Activated T-helper 1 cell treated with anti-CD3 and anti-CD28 coated beads, Interleukin-12 subunit alpha, Interleukin-12 subunit beta, Interleukin-2, Interleukin-4 antibody, amounts not matched to agents 30 ng/mL and 10 ng/mL and 1 ng/mL, durations not matched to agents 14 hours and 24 hours and 36 hours (primary cell): Measurements from ENCODE around the gene KRT40. TPM values are rescaled to one million over a fixed set of nuclear protein-coding genes. Genes with fewer than 3 reads are reported as not detected.

Source experiments
- DNase-seq: peaks from one replicate; pipeline ENCODE4 v3.0.0; 2021; ENCODE audit warnings: low spot score
- H3K27ac Mint-ChIP-seq: one replicate; pipeline ENCODE4 v1.8.0; 2021; ENCODE audit warnings: mild to moderate bottlenecking, mixed read lengths
- H3K27me3 Mint-ChIP-seq: one replicate; pipeline ENCODE4 v1.8.0; 2022; ENCODE audit warnings: mild to moderate bottlenecking, moderate library complexity, mixed read lengths; ENCODE audit not compliant: insufficient read depth
- H3K36me3 Mint-ChIP-seq: one replicate; pipeline ENCODE4 v1.8.0; 2021; ENCODE audit warnings: low read depth, mixed read lengths
- H3K4me1 Mint-ChIP-seq: one replicate; pipeline ENCODE4 v1.8.0; 2021; ENCODE audit warnings: low read depth, mixed read lengths
- H3K4me3 Mint-ChIP-seq: one replicate; pipeline ENCODE4 v1.8.0; 2021; ENCODE audit warnings: mild to moderate bottlenecking, moderate library complexity, mixed read lengths
- H3K9me3 Mint-ChIP-seq: one replicate; pipeline ENCODE4 v1.8.0; 2021; ENCODE audit warnings: mixed read lengths
- intact Hi-C: fragments of 100-400 bp; cut with micrococcal nuclease; formaldehyde crosslinking; loops from one replicate; pipeline ENCODE4 v1.15.1; 2024
- total RNA-seq: library from RNA; stranded (reverse); gene quantifications from 2 replicates; pipeline ENCODE4 v1.2.3, GENCODE V29; 2022

KRT40 gene
- total RNA-seq, 1 donor from 2014 or later: not detected

DNA sequence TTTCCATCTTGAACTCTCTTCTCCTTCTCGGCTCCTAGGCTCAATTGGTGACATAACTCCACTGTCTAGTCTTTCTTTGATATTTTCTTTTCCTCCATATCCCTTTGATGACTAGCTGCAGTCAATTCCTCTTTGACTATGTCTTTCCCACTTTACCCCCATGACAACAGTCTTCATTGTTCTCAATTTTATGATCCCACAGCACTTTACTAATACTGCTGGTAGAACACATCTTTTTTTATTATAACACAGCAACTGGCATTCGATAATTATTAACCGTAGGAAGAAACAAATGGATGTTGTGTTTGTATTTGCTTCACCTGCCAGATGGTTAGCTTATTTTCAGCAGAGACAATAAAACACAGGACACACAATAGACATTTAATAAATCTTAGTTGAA, 8.5 kb upstream of the KRT40 start:
- Mint-ChIP-seq H3K4me3 (no peak overlapping the region), H3K9me3 (no peaks in the 10 kb centered on the region), H3K27me3 (peaks cover 33% of the 10 kb centered on the region), H3K27ac (no peak overlapping the region), H3K36me3 (no peaks in the 10 kb centered on the region), H3K4me1 (no peaks in the 10 kb centered on the region)
- intact Hi-C loops: no loop called here
- no peak for DNase-seq

DNA sequence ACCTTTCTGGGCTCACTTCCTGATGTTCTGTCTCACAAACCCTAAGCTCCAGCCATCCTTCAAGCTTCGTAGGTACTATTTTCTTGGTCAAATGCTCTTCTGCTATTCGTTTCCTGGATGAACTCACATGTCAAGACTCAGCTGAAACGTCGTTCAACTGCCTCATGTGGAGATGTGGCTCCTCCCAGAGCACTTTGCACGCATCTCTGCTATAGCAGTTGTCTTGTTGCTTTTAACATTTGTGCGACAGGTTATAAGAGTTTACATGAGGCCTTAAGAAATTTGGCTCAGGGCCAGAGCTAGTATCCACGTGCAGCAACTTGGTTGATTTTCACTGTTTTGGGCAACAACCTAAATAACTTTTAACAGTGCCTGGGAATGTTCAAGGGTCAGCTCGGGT, 2.8 kb upstream of the KRT40 start:
- H3K36me3 Mint-ChIP-seq: no peaks in the 10 kb centered on the region
- H3K4me3 Mint-ChIP-seq: no peak overlapping the region
- H3K4me1 Mint-ChIP-seq: no peaks in the 10 kb centered on the region
- intact Hi-C loops: no loop called here
- H3K27ac Mint-ChIP-seq: no peak overlapping the region
- DNase-seq: no peak
- no peaks in the 10 kb centered on the region for H3K9me3 Mint-ChIP-seq
- peaks cover 14% of the 10 kb centered on the region for H3K27me3 Mint-ChIP-seq

DNA sequence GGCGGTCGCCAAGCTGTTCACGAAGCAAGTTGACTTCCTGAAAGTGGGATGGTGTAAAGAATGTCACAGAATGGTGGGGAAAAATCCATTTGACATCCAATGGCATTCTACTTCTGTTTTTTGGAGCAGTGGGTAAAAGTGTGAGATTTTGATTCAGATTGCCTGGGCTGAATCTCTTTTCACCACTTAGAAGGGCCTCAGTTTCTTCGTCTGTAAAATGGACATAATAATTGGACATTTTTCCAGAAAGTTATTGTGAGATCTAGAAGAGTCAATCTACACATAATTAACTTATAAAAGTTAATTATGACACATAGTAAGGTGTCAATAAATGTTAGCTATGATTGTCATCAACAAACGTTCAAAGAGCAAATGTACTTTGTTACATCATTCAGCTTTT, 3.0 kb downstream of the KRT40 start:
- Mint-ChIP-seq H3K9me3 (no peaks in the 10 kb centered on the region), H3K4me3 (no peak overlapping the region), H3K36me3 (no peaks in the 10 kb centered on the region), H3K27ac (no peak overlapping the region), H3K4me1 (no peaks in the 10 kb centered on the region), H3K27me3 (peaks cover 4% of the 10 kb centered on the region)
- DNase-seq: no peak
- intact Hi-C loops: no loop called here

DNA sequence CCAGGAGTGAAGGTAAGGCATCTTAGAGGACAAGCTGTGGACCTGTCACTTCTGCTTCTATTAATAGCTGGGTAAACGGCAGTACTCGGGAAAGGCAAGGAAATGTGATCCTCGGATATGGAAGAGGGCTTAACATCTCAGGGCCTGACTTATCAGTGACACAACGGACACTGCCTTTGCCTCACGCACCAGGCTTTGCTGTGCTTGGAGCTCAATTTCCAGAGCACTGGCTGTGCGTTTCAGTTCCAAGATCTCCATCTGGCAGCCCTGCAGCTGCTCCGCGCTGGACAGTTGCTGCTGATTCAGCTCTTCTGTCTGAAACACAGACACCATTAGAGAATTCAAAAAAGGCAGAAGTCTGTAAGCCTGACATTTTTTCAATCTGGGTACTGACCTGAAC, 3.5 kb downstream of the KRT40 start:
- H3K27me3 Mint-ChIP-seq: peaks cover 2% of the 10 kb centered on the region
- H3K36me3 Mint-ChIP-seq: no peaks in the 10 kb centered on the region
- no peak overlapping the region for H3K27ac Mint-ChIP-seq
- DNase-seq: no peak
- H3K9me3 Mint-ChIP-seq: no peaks in the 10 kb centered on the region
- intact Hi-C loops: no loop called here
- no peaks in the 10 kb centered on the region for H3K4me1 Mint-ChIP-seq
- no peak overlapping the region for H3K4me3 Mint-ChIP-seq

GRCh38 chr17:40980117-40980516, 4.0 kb downstream of the KRT40 start:
- Mint-ChIP-seq H3K27me3 (peaks cover 7% of the 10 kb centered on the region), H3K36me3 (no peaks in the 10 kb centered on the region), H3K9me3 (no peaks in the 10 kb centered on the region), H3K27ac (no peak overlapping the region), H3K4me1 (no peaks in the 10 kb centered on the region), H3K4me3 (no peak overlapping the region)
- intact Hi-C loops: no loop called here
- DNase-seq: no peak

GRCh38 chr17:40978575-40979151, 5.5 kb downstream of the KRT40 start:
- Mint-ChIP-seq H3K27me3 (peaks cover 7% of the 10 kb centered on the region), H3K27ac (no peak overlapping the region), H3K9me3 (no peaks in the 10 kb centered on the region), H3K4me3 (no peak overlapping the region), H3K36me3 (no peaks in the 10 kb centered on the region), H3K4me1 (no peaks in the 10 kb centered on the region)
- no peak for DNase-seq
- intact Hi-C loops: no loop called here

DNA sequence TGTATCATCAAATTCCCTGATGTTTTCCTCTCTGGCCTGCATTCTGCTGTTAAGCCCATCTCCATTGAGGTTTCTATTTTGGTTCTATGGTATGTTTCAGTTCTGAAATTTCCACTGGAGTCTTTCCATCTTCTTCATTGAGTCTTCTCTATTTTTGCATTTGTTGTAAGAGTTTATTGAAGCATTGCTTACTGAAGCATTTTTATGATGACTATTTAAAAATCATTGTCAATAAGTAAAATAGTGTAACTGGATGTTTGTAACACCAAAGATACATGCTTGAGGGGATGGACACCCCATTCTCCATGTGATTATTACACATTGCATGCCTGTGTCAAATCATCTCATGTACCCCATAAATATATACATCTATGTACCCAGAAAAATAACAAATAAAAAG, 8.6 kb downstream of the KRT40 start:
- intact Hi-C loops: no loop called here
- H3K9me3 Mint-ChIP-seq: no peaks in the 10 kb centered on the region
- no peaks in the 10 kb centered on the region for H3K4me1 Mint-ChIP-seq
- peaks cover 7% of the 10 kb centered on the region for H3K27me3 Mint-ChIP-seq
- no peak overlapping the region for H3K4me3 Mint-ChIP-seq
- H3K36me3 Mint-ChIP-seq: no peaks in the 10 kb centered on the region
- no peak for DNase-seq
- no peak overlapping the region for H3K27ac Mint-ChIP-seq

- intact Hi-C loops: no loop called here
- Mint-ChIP-seq H3K36me3 (no peaks in the 10 kb centered on the region), H3K9me3 (no peaks in the 10 kb centered on the region), H3K4me1 (no peaks in the 10 kb centered on the region), H3K27me3 (peaks cover 10% of the 10 kb centered on the region), H3K27ac (no peak overlapping the region), H3K4me3 (no peak overlapping the region)
- DNase-seq: no peak
Observed at GRCh38 chr17:40974366-40974765, 9.8 kb downstream of the KRT40 start.

DNA sequence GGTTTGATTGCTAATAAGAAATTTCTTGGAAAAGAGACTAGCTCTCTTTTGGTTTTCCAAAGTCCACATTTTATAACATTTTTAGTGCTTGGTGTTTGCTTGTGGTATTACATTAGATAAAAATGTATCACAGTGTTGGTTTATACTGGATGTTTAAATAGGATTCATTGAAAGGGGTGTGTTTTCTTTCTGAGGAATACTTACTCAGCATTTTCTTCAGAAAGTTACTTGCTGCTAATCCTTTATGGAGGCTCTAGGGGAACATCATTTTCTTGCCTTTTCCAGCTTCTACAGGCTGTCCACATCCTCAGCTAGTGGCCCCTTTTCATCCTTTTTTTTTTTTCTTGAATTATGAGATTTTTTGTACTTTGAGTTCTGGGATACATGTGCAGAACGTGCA, 16.5 kb downstream of the KRT40 start:
- Mint-ChIP-seq H3K4me1 (no peaks in the 10 kb centered on the region), H3K4me3 (no peak overlapping the region)
- intact Hi-C loops: no loop called here

GRCh38 chr17:40966848-40967247, 17.3 kb downstream of the KRT40 start, which contains the start of gene KRT39:
TSS of gene KRT39 (minus strand) at chr17:40966948. CDS start at chr17:40966856, 92 bp downstream.
- no peak within 1 kb of the TSS for H3K4me3 Mint-ChIP-seq
- H3K36me3 Mint-ChIP-seq: no peaks in the 10 kb centered on the region
- no peak within 1 kb of the TSS for H3K27ac Mint-ChIP-seq
- no peaks in the 10 kb centered on the region for H3K4me1 Mint-ChIP-seq
- peaks cover 5% of the 10 kb centered on the region for H3K9me3 Mint-ChIP-seq
- no peak for DNase-seq
- intact Hi-C loops: no loop called here
- peaks cover 11% of the 10 kb centered on the region for H3K27me3 Mint-ChIP-seq

More for the DNA sequence above, 16.5 kb downstream of the KRT40 start:
- Mint-ChIP-seq H3K36me3 (no peaks in the 10 kb centered on the region), H3K27ac (no peak overlapping the region), H3K27me3 (peaks cover 11% of the 10 kb centered on the region), H3K9me3 (peaks cover 5% of the 10 kb centered on the region)
- DNase-seq: no peak

GRCh38 chr17:40963838-40964237, 20.3 kb downstream of the KRT40 start:
- intact Hi-C loops: no loop called here
- H3K9me3 Mint-ChIP-seq: peaks cover 5% of the 10 kb centered on the region

DNA sequence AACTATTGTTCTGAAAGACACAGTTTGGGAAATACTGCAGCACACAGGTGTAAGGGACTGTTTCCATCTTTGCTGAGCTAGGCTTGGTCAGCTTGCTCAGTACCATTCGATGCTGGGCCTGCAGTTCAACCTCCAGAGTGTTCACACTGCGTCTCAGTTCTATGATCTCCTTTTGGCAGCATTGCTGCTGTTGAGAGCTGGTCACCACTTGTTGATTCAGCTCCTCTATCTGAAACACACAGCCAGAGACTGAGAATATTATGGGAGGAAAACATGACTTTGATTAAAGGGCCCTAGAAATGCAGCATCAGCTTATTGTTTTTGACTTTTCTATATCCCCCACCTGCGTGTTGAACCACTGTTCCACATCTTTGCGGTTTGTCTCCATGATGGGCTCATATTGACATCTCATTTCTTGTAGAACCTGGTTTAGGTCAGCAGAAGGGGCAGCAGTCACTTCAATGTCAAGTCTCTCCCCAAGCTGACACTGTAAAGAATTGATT, 22.0 kb downstream of the KRT40 start:
- no peak for DNase-seq
- no peak overlapping the region for H3K27ac Mint-ChIP-seq
- peaks cover 11% of the 10 kb centered on the region for H3K27me3 Mint-ChIP-seq
- intact Hi-C loops: no loop called here
- peaks cover 5% of the 10 kb centered on the region for H3K9me3 Mint-ChIP-seq
- peaks cover 6% of the 10 kb centered on the region for H3K4me1 Mint-ChIP-seq
- H3K4me3 Mint-ChIP-seq: no peak overlapping the region
- H3K36me3 Mint-ChIP-seq: no peaks in the 10 kb centered on the region

More at GRCh38 chr17:40963838-40964237, 20.3 kb downstream of the KRT40 start:
- no peak overlapping the region for H3K4me3 Mint-ChIP-seq
- no peak for DNase-seq
- peaks cover 6% of the 10 kb centered on the region for H3K4me1 Mint-ChIP-seq
- peaks cover 10% of the 10 kb centered on the region for H3K27me3 Mint-ChIP-seq
- H3K36me3 Mint-ChIP-seq: no peaks in the 10 kb centered on the region
- no peak overlapping the region for H3K27ac Mint-ChIP-seq

- peaks cover 5% of the 10 kb centered on the region for H3K9me3 Mint-ChIP-seq
Observed at GRCh38 chr17:40961591-40961990, 22.5 kb downstream of the KRT40 start.

GRCh38 chr17:40960144-40960543, 24.0 kb downstream of the KRT40 start:
- H3K36me3 Mint-ChIP-seq: no peaks in the 10 kb centered on the region
- H3K27ac Mint-ChIP-seq: no peak overlapping the region
- peaks cover 13% of the 10 kb centered on the region for H3K27me3 Mint-ChIP-seq
- H3K4me1 Mint-ChIP-seq: peaks cover 6% of the 10 kb centered on the region
- DNase-seq: no peak
- no peaks in the 10 kb centered on the region for H3K9me3 Mint-ChIP-seq
- intact Hi-C loops: no loop called here
- H3K4me3 Mint-ChIP-seq: no peak overlapping the region

More at GRCh38 chr17:40961591-40961990, 22.5 kb downstream of the KRT40 start:
- H3K36me3 Mint-ChIP-seq: no peaks in the 10 kb centered on the region
- H3K27ac Mint-ChIP-seq: no peak overlapping the region
- peaks cover 16% of the 10 kb centered on the region for H3K27me3 Mint-ChIP-seq
- no peak overlapping the region for H3K4me3 Mint-ChIP-seq
- peaks cover 6% of the 10 kb centered on the region for H3K4me1 Mint-ChIP-seq
- DNase-seq: no peak
- intact Hi-C loops: no loop called here
